ENCODE measurements around the gene IFITM1. TPM values are rescaled to one million over a fixed set of nuclear protein-coding genes. Genes with fewer than 3 reads are reported as not detected.

IFITM1 gene
- total and polyA plus RNA-seq, 2 donors (not counting 3 experiments of a cell fraction or from before 2014, with no cell fraction given): 11.5 to 24.6 TPM

DNA sequence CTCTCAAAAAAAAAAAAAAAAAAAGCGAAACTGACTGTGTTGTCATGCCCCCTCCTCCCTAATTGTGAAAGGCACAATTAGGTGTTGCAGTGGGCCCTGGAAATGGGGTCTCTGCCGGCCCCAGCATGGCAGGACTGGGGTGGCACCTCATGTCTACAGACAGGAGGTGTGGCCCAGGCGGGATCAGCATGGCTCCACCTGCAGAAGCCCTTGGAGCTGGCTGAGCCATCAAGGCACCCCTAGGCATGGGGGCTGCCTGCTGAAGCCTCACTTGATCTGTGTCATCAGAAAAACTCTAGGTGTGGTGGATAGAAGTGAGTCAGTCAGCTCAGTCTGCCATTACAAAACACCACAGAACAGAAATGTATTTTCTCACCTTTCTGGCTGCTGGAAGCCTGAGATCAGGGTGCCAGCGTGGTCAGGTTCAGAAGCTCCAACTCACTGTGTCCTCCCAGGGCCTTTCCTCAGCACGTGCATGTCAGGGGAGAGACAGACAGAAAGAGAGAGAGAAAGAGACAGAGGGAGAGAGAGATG lies 45.4 kb downstream of the IFITM1 start:
- Histone ChIP-seq H3K36me3 (ENCODE audit: control insufficient read depth in 2 of 2, extremely low read depth in 1 of 2, insufficient read depth in 2 of 2, low read length in 2 of 2) (no peaks in the 10 kb centered on the region), H3K27me3 (ENCODE audit: control insufficient read depth in 2 of 2, insufficient read depth in 2 of 2, low read length in 2 of 2) (no peaks in the 10 kb centered on the region), H3K4me3 (replicated peaks in 1 of 3; ENCODE audit: insufficient read depth in 1 of 3, low read depth in 1 of 3, low read length in 3 of 3) (no peak overlapping the region), H4K20me1 (replicated peaks; ENCODE audit: control insufficient read depth, extremely low read depth, insufficient read depth, low read length) (no peaks in the 10 kb centered on the region), H3K9me1 (replicated peaks; ENCODE audit: control insufficient read depth, extremely low read depth, insufficient read depth, low read length) (no peaks in the 10 kb centered on the region), H3K9me3 (replicated peaks; ENCODE audit: control insufficient read depth, insufficient read depth, low read length) (no peaks in the 10 kb centered on the region), H2AFZ (ENCODE audit: low read depth, low read length) (no peak overlapping the region), H3K79me2 (ENCODE audit: control insufficient read depth, insufficient read depth, low read length) (no peaks in the 10 kb centered on the region), H3K4me1 (ENCODE audit: control insufficient read depth, extremely low read depth, insufficient read depth, low read length) (peaks cover 8% of the 10 kb centered on the region), H3K27ac (ENCODE audit: insufficient read depth, low read depth, low read length) (no peak overlapping the region), H3K4me2 (ENCODE audit: insufficient read depth, low read length) (no peak overlapping the region), H3K9ac (replicated peaks; ENCODE audit: extremely low read depth, insufficient read depth, low read length) (no peak overlapping the region)
- POLR2A ChIA-PET: interaction anchor here (0.6 kb wide), 1 partner anchor 150 kb away, joined by 4 read pairs; no protein-coding TSS in a partner anchor
- intact Hi-C loops (cut with micrococcal nuclease): loop anchor here (5.0 kb wide), 1 partner anchor 152 kb away; the partner anchor contains the start of genes BET1L and RIC8A
- DNase-seq (ENCODE audit: low read depth, low spot score): no peak
- TF ChIP-seq FOS (IDR thresholded peaks at IDR 0.05; ENCODE audit: borderline replicate concordance, insufficient read depth, low read length) (no peak), JUN (IDR thresholded peaks at IDR 0.05; ENCODE audit: borderline replicate concordance, insufficient read depth, insufficient read length, low read depth) (no peak), POLR2A (IDR thresholded peaks at IDR 0.05; ENCODE audit: low read depth, low read length) (no peak), EZH2 (IDR thresholded peaks at IDR 0.05; ENCODE audit: borderline replicate concordance, low read depth, low read length, severe bottlenecking) (no peak), MYC (IDR thresholded peaks at IDR 0.05; ENCODE audit: low read depth, low read length) (no peak), GATA2 (IDR thresholded peaks at IDR 0.05; ENCODE audit: insufficient read depth, insufficient read length, low read depth, low read length) (no peak), POLR2AphosphoS5 (IDR thresholded peaks at IDR 0.05; ENCODE audit: insufficient read depth, low read depth, low read length) (no peak)
- TF ChIP-seq, protein P1, sequence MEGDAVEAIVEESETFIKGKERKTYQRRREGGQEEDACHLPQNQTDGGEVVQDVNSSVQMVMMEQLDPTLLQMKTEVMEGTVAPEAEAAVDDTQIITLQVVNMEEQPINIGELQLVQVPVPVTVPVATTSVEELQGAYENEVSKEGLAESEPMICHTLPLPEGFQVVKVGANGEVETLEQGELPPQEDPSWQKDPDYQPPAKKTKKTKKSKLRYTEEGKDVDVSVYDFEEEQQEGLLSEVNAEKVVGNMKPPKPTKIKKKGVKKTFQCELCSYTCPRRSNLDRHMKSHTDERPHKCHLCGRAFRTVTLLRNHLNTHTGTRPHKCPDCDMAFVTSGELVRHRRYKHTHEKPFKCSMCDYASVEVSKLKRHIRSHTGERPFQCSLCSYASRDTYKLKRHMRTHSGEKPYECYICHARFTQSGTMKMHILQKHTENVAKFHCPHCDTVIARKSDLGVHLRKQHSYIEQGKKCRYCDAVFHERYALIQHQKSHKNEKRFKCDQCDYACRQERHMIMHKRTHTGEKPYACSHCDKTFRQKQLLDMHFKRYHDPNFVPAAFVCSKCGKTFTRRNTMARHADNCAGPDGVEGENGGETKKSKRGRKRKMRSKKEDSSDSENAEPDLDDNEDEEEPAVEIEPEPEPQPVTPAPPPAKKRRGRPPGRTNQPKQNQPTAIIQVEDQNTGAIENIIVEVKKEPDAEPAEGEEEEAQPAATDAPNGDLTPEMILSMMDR (IDR thresholded peaks at IDR 0.05; ENCODE audit: extremely low read depth in 1 of 2, insufficient read depth in 1 of 2, low read depth in 1 of 2, low read length in 2 of 2): no peak
- dilution Hi-C loops (cut with MboI; ENCODE audit: extremely low pct_ligation_motif_present, low sequenced_read_pairs): no loop called here
- BruUV-seq (replicated peaks): no TSS peak
- CTCF ChIA-PET: interaction anchor here (0.7 to 8.9 kb wide), 3 partner anchors 34 to 108 kb away, joined by 3 to 79 read pairs (median 14); partner anchors contain the start of gene IFITM2
- no peak for FAIRE-seq
